HepG2 (cell line): ENCODE measurements around the gene DYRK2. TPM values are rescaled to one million over a fixed set of nuclear protein-coding genes. Genes with fewer than 3 reads are reported as not detected.

Experiments used
- EED ChIP-seq: sonication (generic); formaldehyde crosslinking; IDR thresholded peaks from 2 replicates; pipeline ENCODE4 v1.5.0; 2020; ENCODE audit warnings: mild to moderate bottlenecking, missing genetic modification reagents
- HNF1B ChIP-seq: sonication (generic); formaldehyde crosslinking; IDR thresholded peaks from 2 replicates; pipeline ENCODE4 v1.5.1; 2020; ENCODE audit warnings: mild to moderate bottlenecking, moderate library complexity, missing genetic modification reagents
- MIXL1 ChIP-seq: IDR thresholded peaks from 2 replicates; pipeline ENCODE4 v1.6.1; 2016
- MNT ChIP-seq: fragments of 450-650 bp; IDR thresholded peaks from 2 replicates; pipeline ENCODE4 v1.6.1; 2016
- NR1H2 ChIP-seq: sonication (generic); formaldehyde crosslinking; IDR thresholded peaks from 2 replicates; pipeline ENCODE4 v1.8.1; 2022; ENCODE audit warnings: low read depth, missing genetic modification reagents, borderline replicate concordance
- PAWR ChIP-seq: sonication (generic); formaldehyde crosslinking; IDR thresholded peaks from 2 replicates; pipeline ENCODE4 v1.4.0; 2020; ENCODE audit warnings: missing genetic modification reagents, mild to moderate bottlenecking, borderline replicate concordance
- RFX5 ChIP-seq: IDR thresholded peaks from 2 replicates; pipeline ENCODE4 v1.6.1; 2011; ENCODE audit warnings: low read depth, low read length, improper control_type of control experiment
- SP2 ChIP-seq: sonication (generic); formaldehyde crosslinking; IDR thresholded peaks from 2 replicates; pipeline ENCODE4 v1.5.1; 2020; ENCODE audit warnings: mild to moderate bottlenecking, missing genetic modification reagents
- ZFP90 ChIP-seq: sonication (generic); formaldehyde crosslinking; IDR thresholded peaks from 2 replicates; pipeline ENCODE4 v1.8.0; 2022; ENCODE audit warnings: missing genetic modification reagents, mild to moderate bottlenecking, inconsistent platforms, borderline replicate concordance
- ZNF232 ChIP-seq: sonication (generic); formaldehyde crosslinking; IDR thresholded peaks from 2 replicates; pipeline ENCODE4 v1.4.0; 2020; ENCODE audit warnings: missing genetic modification reagents, borderline replicate concordance
- ZNF280D ChIP-seq: sonication (generic); formaldehyde crosslinking; IDR thresholded peaks from 2 replicates; pipeline ENCODE4 v1.5.1; 2020; ENCODE audit warnings: mild to moderate bottlenecking, missing genetic modification reagents
- ZNF558 ChIP-seq: sonication (generic); formaldehyde crosslinking; IDR thresholded peaks from 2 replicates; pipeline ENCODE4 v1.9.0; 2022; ENCODE audit warnings: mild to moderate bottlenecking, missing genetic modification reagents, borderline replicate concordance
- ZNF687 ChIP-seq: sonication (generic); formaldehyde crosslinking; IDR thresholded peaks from 2 replicates; pipeline ENCODE4 v1.5.1; 2020; ENCODE audit warnings: mild to moderate bottlenecking, missing genetic modification reagents, moderate library complexity
- ZSCAN21 ChIP-seq: sonication (generic); formaldehyde crosslinking; IDR thresholded peaks from 2 replicates; pipeline ENCODE4 v1.8.0; 2022; ENCODE audit warnings: mild to moderate bottlenecking, missing genetic modification reagents, moderate library complexity, borderline replicate concordance
- ZXDC ChIP-seq: sonication (generic); formaldehyde crosslinking; IDR thresholded peaks from 2 replicates; pipeline ENCODE4 v1.5.0; 2020; ENCODE audit warnings: mild to moderate bottlenecking, missing genetic modification reagents
- polyA plus RNA-seq, 8 experiments: library from polyadenylated mRNA; depleted of rRNA in 3 of 8; stranded (reverse) in 7 of 8; unstranded in 1 of 8; fragments of >200 nt; fragmentation: Illumina TruSeq in 4 of 8; extraction: Trizol in 4 of 8; gene quantifications; 2 replicates each; pipeline versions ENCODE4 v1.2.1 to v1.2.3, GENCODE V29; 2011 to 2016; ENCODE audit warnings: low read depth in 4 of 8, missing spikeins in 1 of 8, mixed read lengths in 1 of 8; ENCODE audit not compliant: insufficient read depth in 1 of 8
- total RNA-seq, 5 experiments: library from RNA; depleted of rRNA; stranded (reverse); fragments of >200 nt; fragmentation: Illumina TruSeq; extraction: Trizol; gene quantifications; 2 replicates each; pipeline ENCODE4 v1.2.3, GENCODE V29; 2016; ENCODE audit warnings: low read depth in 1 of 5

DYRK2 gene
- total and polyA plus RNA-seq, 2 of the 13 experiments (the other 11 are each of a cell fraction or from before 2014, with no cell fraction given) = 8.2 to 11.5 TPM

GRCh38 chr12:67647799-67648520 lies 585 bp upstream of the DYRK2 start (continued):
- TF ChIP-seq ZNF280D (CRISPR knock-in tag) (0 out of 2 replicates have a peak, but pooled peaks have one; percentile 9), HNF1B (CRISPR knock-in tag) (no peak), SP2 (CRISPR knock-in tag) (no peak), PAWR (CRISPR knock-in tag) (no peak), ZNF558 (no peak), ZSCAN21 (CRISPR knock-in tag) (no peak), EED (CRISPR knock-in tag) (no peak), ZNF687 (peak; percentile 53; the same call in 1 of the 2 replicates), MIXL1 (no peak), RFX5 (peak; percentile 78), NR1H2 (no peak), MNT (0 out of 2 replicates have a peak, but pooled peaks have one; percentile 26), ZFP90 (no peak), ZXDC (CRISPR knock-in tag) (no peak), ZNF232 (CRISPR knock-in tag) (no peak)
